Spleen (tissue), 11 donors: ENCODE results near the gene ALDH3A2. TPM values are rescaled to one million over a fixed set of nuclear protein-coding genes. Genes with fewer than 3 reads are reported as not detected.

Experiments
- DNase-seq: peaks from one replicate; pipeline ENCODE4 v3.0.0-alpha.2; 2020
- H3K27ac ChIP-seq, 8 donors: fragments of 200-600 bp; sonication (generic) in 7 of 8; 1 replicate in 4 of 8; 2 replicates in 4 of 8; pipeline versions ENCODE4 v1.5.0 to v1.8.0; 2016 to 2021; ENCODE audit warnings: inconsistent platforms in 4 of 8, mild to moderate bottlenecking in 4 of 8, moderate library complexity in 1 of 8
- H3K27me3 ChIP-seq, 7 donors: fragments of 200-600 bp; sonication (generic) in 6 of 7; replicated peaks in 1 of 7; 1 replicate in 4 of 7; 2 replicates in 3 of 7; pipeline versions ENCODE4 v1.5.0 to v1.8.0; 2016 to 2021; ENCODE audit warnings: inconsistent platforms in 3 of 7, mild to moderate bottlenecking in 1 of 7
- H3K36me3 ChIP-seq, 6 donors: fragments of 200-600 bp; sonication (generic) in 5 of 6; 1 replicate in 4 of 6; 2 replicates in 2 of 6; pipeline versions ENCODE4 v1.5.0 to v1.8.0; 2016 to 2021; ENCODE audit warnings: inconsistent platforms in 2 of 6
- H3K4me1 ChIP-seq, 6 donors: fragments of 200-600 bp; sonication (generic) in 5 of 6; 1 replicate in 3 of 6; 2 replicates in 3 of 6; pipeline versions ENCODE4 v1.5.0 to v1.8.0; 2016 to 2021; ENCODE audit warnings: inconsistent platforms in 3 of 6
- H3K4me3 ChIP-seq, 8 donors: fragments of 200-600 bp; sonication (generic) in 7 of 8; 1 replicate in 4 of 8; 2 replicates in 4 of 8; pipeline versions ENCODE4 v1.5.0 to v1.8.0; 2016 to 2021; ENCODE audit warnings: inconsistent platforms in 4 of 8, mild to moderate bottlenecking in 4 of 8, moderate library complexity in 2 of 8
- H3K9me3 ChIP-seq, 8 donors: fragments of 200-600 bp; sonication (generic) in 7 of 8; 1 replicate in 4 of 8; 2 replicates in 4 of 8; pipeline versions ENCODE4 v1.5.0 to v1.8.0; 2016 to 2021; ENCODE audit warnings: inconsistent platforms in 4 of 8
- CTCF ChIP-seq, 11 experiments: fragments of 200-600 bp in 7 of 11; fragments of 450-650 bp in 4 of 11; sonication (generic) in 4 of 11; IDR thresholded peaks in 8 of 11; conservative IDR thresholded peaks in 3 of 11; 1 replicate in 7 of 11; 2 replicates in 4 of 11; pipeline versions ENCODE4 v1.4.0 to v1.8.0; 2016 to 2021; ENCODE audit warnings: antibody characterized with exemption in 11 of 11, inconsistent platforms in 4 of 11, mild to moderate bottlenecking in 1 of 11
- POLR2A ChIP-seq, 3 donors: fragments of 450-650 bp; IDR thresholded peaks; one replicate each; pipeline ENCODE4 v1.5.1; 2017; ENCODE audit warnings: antibody characterized with exemption in 3 of 3, mild to moderate bottlenecking in 1 of 3
- POLR2AphosphoS5 ChIP-seq, 3 donors: sonication (generic); formaldehyde crosslinking; IDR thresholded peaks; one replicate each; pipeline ENCODE4 v1.5.1; 2017; ENCODE audit warnings: antibody characterized with exemption in 3 of 3
- whole genome bisulfite sequencing, 5 donors: extraction: QIAGEN DNeasy Blood & Tissue Kit in 3 of 5; methylation state at CpG; one replicate each; pipeline versions ENCODE4 v1.1.5 to v1.1.7; 2013 to 2018; 5-methylcytosine and 5-hydroxymethylcytosine counted together
- intact Hi-C: fragments of 100-400 bp; cut with DNase I; formaldehyde crosslinking; loops from one replicate; pipeline ENCODE4 v1.15.0; 2023; ENCODE audit warnings: low total_unique reads
- polyA plus RNA-seq, 3 donors: library from polyadenylated mRNA; stranded (reverse); fragments of 200-250 nt; gene quantifications; one replicate each; pipeline ENCODE4 v1.2.1, GENCODE V29; 2013
- small RNA-seq, 4 donors: library from RNA; depleted of rRNA; stranded (forward); fragments of <200 nt; gene quantifications; one replicate each; pipeline ENCODE3, GENCODE V24; 2016
- total RNA-seq, 7 donors: library from RNA; depleted of rRNA in 3 of 7; stranded (reverse); fragments of >200 nt in 3 of 7; fragmentation: NEBNext Ultra II Directional in 4 of 7; extraction: Animal tissue kit (Norgen Biotek cat#: 25700) in 4 of 7; gene quantifications; one replicate each; pipeline versions ENCODE4 v1.1.0 to v1.2.1, GENCODE V29; 2016 to 2021
- donor health status: healthy with polysubstance abuse.
- donor health status: DM: no; HTN: no; CAD: no; lungs with moderate emphysema.
- donor health status: DM: no; HTN: no; CAD: no.
- donor health status: Bipolar disorder and iron deficiency.
- donor health status: healthy.
- donor health status: DM: no; HTN: no; CAD: no.
- donor health status: DM: yes; HTN: yes; CAD: no.

The ALDH3A2 gene
- total and polyA plus RNA-seq, 10 donors = 14.4 to 73.1 (median 50.7) TPM

GRCh38 chr17:19724501-19725420 is 76.2 kb downstream of the ALDH3A2 start:
- no peak for TF ChIP-seq POLR2A (IDR thresholded peaks at IDR 0.05)
- peak; percentile 41 to 83 (median 80) for TF ChIP-seq POLR2AphosphoS5 (IDR thresholded peaks at IDR 0.05)
- H3K9me3 ChIP-seq = no peaks in the 10 kb centered on the region
- DNase-seq = peak; percentile 92
- intact Hi-C loops = no loop called here
- H3K4me1 ChIP-seq = peaks cover 13 to 58% (median 39%) of the 10 kb centered on the region in 6 donors
- no peaks in the 10 kb centered on the region for H3K27me3 ChIP-seq
- H3K27ac ChIP-seq = peak overlapping the region; percentile 16 to 78 (median 64)
- no peaks in the 10 kb centered on the region for H3K36me3 ChIP-seq
- WGBS, 5 donors = 25 to 53% (median 40%) methylated on average over 18 to 55 of the region's 55 CpGs
- H3K4me3 ChIP-seq = peak overlapping the region in 7 of 8 donors; percentile 9 to 66 (median 35)

GRCh38 chr17:19725486-19725885 is 76.9 kb downstream of the ALDH3A2 start:
- intact Hi-C loops = no loop called here
- H3K4me1 ChIP-seq = peaks cover 13 to 53% (median 37%) of the 10 kb centered on the region in 6 donors
- H3K9me3 ChIP-seq = no peaks in the 10 kb centered on the region
- no peaks in the 10 kb centered on the region for H3K27me3 ChIP-seq
- H3K27ac ChIP-seq = peak overlapping the region in 1 of 8 donors; percentile 77
- no peaks in the 10 kb centered on the region for H3K36me3 ChIP-seq
- 75 to 92% (median 87%) methylated on average over 5 of the region's 5 CpGs for WGBS, 5 donors
- no peak for TF ChIP-seq POLR2AphosphoS5 (IDR thresholded peaks at IDR 0.05)
- no peak for DNase-seq
- no peak overlapping the region for H3K4me3 ChIP-seq

GRCh38 chr17:19726631-19727376 is 78.3 kb downstream of the ALDH3A2 start:
- no peak for DNase-seq
- H3K27ac ChIP-seq = peak overlapping the region in 7 of 8 donors; percentile 44 to 82 (median 66)
- no peak overlapping the region for H3K4me3 ChIP-seq
- TF ChIP-seq POLR2A (IDR thresholded peaks at IDR 0.05) (peak in 1 of 3 donors; percentile 0), CTCF (IDR thresholded peaks at IDR 0.05 in 8 of 11, conservative IDR thresholded peaks at IDR 0.05 in 3 of 11) (no peak)
- no peaks in the 10 kb centered on the region for H3K27me3 ChIP-seq
- WGBS, 5 donors = 76 to 89% (median 85%) methylated on average over 7 of the region's 7 CpGs
- H3K36me3 ChIP-seq = no peaks in the 10 kb centered on the region
- peaks cover 13 to 43% (median 32%) of the 10 kb centered on the region in 6 donors for H3K4me1 ChIP-seq
- no peaks in the 10 kb centered on the region for H3K9me3 ChIP-seq
- intact Hi-C loops = no loop called here

Small RNAs within 50 kb of the gene (small RNA-seq; reads per million reads assigned to genes)
- gene NMTRQ-TTG12-1 = 0 reads per million in 4 donors
- gene RF00322 = 0 reads per million in 4 donors

Other genes starting within 250 kb of the ALDH3A2 start
- gene RNF112, start 237.5 kb upstream of the ALDH3A2 start, total RNA-seq = 1 to 10 TPM; 2.3 to 7.6 (median 2.7) TPM
- gene RNF112, start 237.5 kb upstream of the ALDH3A2 start, polyA plus RNA-seq = 1 to 10 TPM; 1.3 to 5.9 (median 2.2) TPM
- 10 to 100 TPM in 2 of 7 donors, 1 to 10 TPM in 5; 3.6 to 23.0 (median 6.0) TPM for gene SLC47A1, start 114.9 kb upstream of the ALDH3A2 start, total RNA-seq
- gene SLC47A1, start 114.9 kb upstream of the ALDH3A2 start, polyA plus RNA-seq = 1 to 10 TPM; 1.2 to 2.4 (median 1.2) TPM
- gene SLC47A2, start 67.8 kb downstream of the ALDH3A2 start, total RNA-seq = not detected
- under 1 TPM in 1 of 3 donors, not detected in 2; 0.03 TPM for gene SLC47A2, start 67.8 kb downstream of the ALDH3A2 start, polyA plus RNA-seq
- 10 to 100 TPM in 1 of 7 donors, 1 to 10 TPM in 2, under 1 TPM in 3, not detected in 1; 0.54 to 16.1 (median 0.90) TPM for gene ALDH3A1, start 99.5 kb downstream of the ALDH3A2 start, total RNA-seq
- 1 to 10 TPM in 1 of 3 donors, under 1 TPM in 2; 0.36 to 1.2 (median 0.52) TPM for gene ALDH3A1, start 99.5 kb downstream of the ALDH3A2 start, polyA plus RNA-seq
- gene ULK2, start 219.2 kb downstream of the ALDH3A2 start, total RNA-seq = 10 to 100 TPM; 12.2 to 20.9 (median 18.1) TPM
- 1 to 10 TPM; 2.7 to 5.2 (median 3.6) TPM for gene ULK2, start 219.2 kb downstream of the ALDH3A2 start, polyA plus RNA-seq